ENCODE results near the gene CSNK2A3. TPM values are rescaled to one million over a fixed set of nuclear protein-coding genes. Genes with fewer than 3 reads are reported as not detected.

The CSNK2A3 gene
- polyA plus RNA-seq, 1 donor (not counting 4 experiments of a cell fraction or from before 2014, with no cell fraction given): 2.6 TPM

DNA sequence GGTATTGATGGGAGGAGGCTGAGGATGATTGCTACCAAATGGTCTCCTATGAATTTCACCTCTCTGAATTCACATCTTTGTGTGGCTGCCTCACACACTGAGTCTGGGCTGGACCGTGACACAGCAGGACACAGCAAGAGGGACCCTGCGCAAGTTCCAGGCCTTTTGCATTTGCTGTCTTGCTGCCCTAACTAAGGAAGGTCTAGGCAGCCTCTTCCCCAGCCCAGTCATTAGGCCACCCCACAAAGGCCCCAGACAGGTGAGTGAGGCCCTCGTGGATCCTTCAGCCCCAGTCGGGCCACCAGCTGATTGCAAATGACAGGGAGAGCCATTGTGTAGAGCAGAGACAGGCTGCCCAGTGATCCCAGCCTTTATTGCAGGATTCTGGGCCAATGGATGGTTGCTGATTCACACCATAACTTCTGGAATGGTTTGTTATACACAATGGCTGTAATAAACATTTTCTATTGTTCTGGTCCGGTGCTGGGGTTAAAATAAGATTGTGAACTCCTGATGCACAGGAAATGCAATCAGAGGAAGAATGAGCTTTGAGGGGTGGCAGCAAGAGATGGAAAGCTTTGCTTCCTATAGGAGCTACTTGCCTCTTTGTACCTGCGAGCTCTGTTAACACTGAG lies 28.5 kb upstream of the CSNK2A3 start:
- Histone ChIP-seq H3K9me1 (ENCODE audit: control insufficient read depth, extremely low read depth, insufficient read depth, low read length) (peaks cover 3% of the 10 kb centered on the region), H3K36me3 (ENCODE audit: control insufficient read depth in 2 of 2, extremely low read depth in 1 of 2, insufficient read depth in 2 of 2, low read length in 2 of 2) (no peaks in the 10 kb centered on the region), H3K9ac (ENCODE audit: control insufficient read depth, extremely low read depth, insufficient read depth, low read length) (no peak overlapping the region), H3K27me3 (ENCODE audit: control insufficient read depth, extremely low read depth, insufficient read depth, low read length) (no peaks in the 10 kb centered on the region), H3K27ac (ENCODE audit: control insufficient read depth, insufficient read depth, low read length) (no peak overlapping the region), H3K4me2 (ENCODE audit: control insufficient read depth, extremely low read depth, insufficient read depth, low read depth, low read length) (no peak overlapping the region), H4K20me1 (ENCODE audit: control insufficient read depth, extremely low read depth, insufficient read depth, low read length) (peaks cover 2% of the 10 kb centered on the region), H3K4me1 (ENCODE audit: control insufficient read depth, extremely low read depth, insufficient read depth, low read length) (no peaks in the 10 kb centered on the region), H3K79me2 (ENCODE audit: control insufficient read depth, insufficient read depth, low read length) (no peaks in the 10 kb centered on the region), H2AFZ (ENCODE audit: control insufficient read depth, low read length) (no peak overlapping the region), H3K9me3 (ENCODE audit: control insufficient read depth, low read depth, low read length) (no peaks in the 10 kb centered on the region), H3K4me3 (ENCODE audit: control insufficient read depth in 2 of 3, extremely low read depth in 1 of 3, insufficient read depth in 2 of 3, low read depth in 1 of 3, low read length in 3 of 3) (no peak overlapping the region)
- FAIRE-seq: no peak
- DNase-seq (ENCODE audit: low read depth, low spot score): no peak
- TF ChIP-seq CTCF (optimal IDR thresholded peaks at IDR 0.05 in 1 of 3, IDR thresholded peaks at IDR 0.05 in 1 of 3, conservative IDR thresholded peaks at IDR 0.05 in 1 of 3; ENCODE audit: extremely low read depth in 1 of 3, insufficient read depth in 2 of 3, low read length in 3 of 3): no peak
- no peak for TF ChIP-seq EZH2 (IDR thresholded peaks at IDR 0.05; ENCODE audit: low read length)
- dilution Hi-C loops (cut with MboI; ENCODE audit: extremely low pct_ligation_motif_present, low sequenced_read_pairs): no loop called here

- Histone ChIP-seq H3K79me2 (ENCODE audit: control insufficient read depth, insufficient read depth, low read length) (no peaks in the 10 kb centered on the region), H3K36me3 (ENCODE audit: control insufficient read depth in 2 of 2, extremely low read depth in 1 of 2, insufficient read depth in 2 of 2, low read length in 2 of 2) (no peaks in the 10 kb centered on the region), H3K4me2 (ENCODE audit: control insufficient read depth, extremely low read depth, insufficient read depth, low read depth, low read length) (no peak overlapping the region), H3K27me3 (ENCODE audit: control insufficient read depth, extremely low read depth, insufficient read depth, low read length) (no peaks in the 10 kb centered on the region), H2AFZ (ENCODE audit: control insufficient read depth, low read length) (no peak overlapping the region), H3K9me1 (ENCODE audit: control insufficient read depth, extremely low read depth, insufficient read depth, low read length) (peaks cover 2% of the 10 kb centered on the region), H3K4me1 (ENCODE audit: control insufficient read depth, extremely low read depth, insufficient read depth, low read length) (no peaks in the 10 kb centered on the region), H3K9ac (ENCODE audit: control insufficient read depth, extremely low read depth, insufficient read depth, low read length) (no peak overlapping the region), H4K20me1 (ENCODE audit: control insufficient read depth, extremely low read depth, insufficient read depth, low read length) (peaks cover 2% of the 10 kb centered on the region), H3K27ac (ENCODE audit: control insufficient read depth, insufficient read depth, low read length) (no peak overlapping the region), H3K4me3 (ENCODE audit: control insufficient read depth in 2 of 3, extremely low read depth in 1 of 3, insufficient read depth in 2 of 3, low read depth in 1 of 3, low read length in 3 of 3) (no peak overlapping the region), H3K9me3 (ENCODE audit: control insufficient read depth, low read depth, low read length) (no peaks in the 10 kb centered on the region)
- dilution Hi-C loops (cut with MboI; ENCODE audit: extremely low pct_ligation_motif_present, low sequenced_read_pairs): no loop called here
- FAIRE-seq (no peak), DNase-seq (ENCODE audit: low read depth, low spot score) (no peak)
- TF ChIP-seq CTCF (optimal IDR thresholded peaks at IDR 0.05 in 1 of 3, IDR thresholded peaks at IDR 0.05 in 1 of 3, conservative IDR thresholded peaks at IDR 0.05 in 1 of 3; ENCODE audit: extremely low read depth in 1 of 3, insufficient read depth in 2 of 3, low read length in 3 of 3): no peak
- TF ChIP-seq EZH2 (IDR thresholded peaks at IDR 0.05; ENCODE audit: low read length): no peak
Measured at GRCh38 chr11:11380883-11381282, 27.8 kb upstream of the CSNK2A3 start.

All from keratinocyte (primary cell).